ENCODE measurements around the gene MAPT. TPM values are rescaled to one million over a fixed set of nuclear protein-coding genes. Genes with fewer than 3 reads are reported as not detected.

The MAPT gene
- total RNA-seq, 1 experiment from 2014 or later, result 37.5 TPM

- ChIA-PET CTCF (no interaction called here), RAD21 (ENCODE audit: low non-redundant PET in 1 of 2, low total read pairs in 2 of 2, uncharacterized antibody in 2 of 2, unreplicated experiment in 2 of 2) (no interaction called here), POLR2A (no interaction called here)
- BruUV-seq (replicated peaks), result no TSS peak
- H3K27ac ChIP-seq (ENCODE audit: low read depth, low read length), result no peak overlapping the region
- no peaks in the 10 kb centered on the region for H4K20me1 ChIP-seq (ENCODE audit: insufficient read depth)
- no peaks in the 10 kb centered on the region for H3K79me2 ChIP-seq (ENCODE audit: insufficient read depth, low read length)
- no peaks in the 10 kb centered on the region for H3K36me3 ChIP-seq (ENCODE audit: control insufficient read depth in 1 of 2, insufficient read depth in 2 of 2, low read length in 2 of 2)
- ATAC-seq, result no peak
- no peak for DNase-seq (ENCODE audit: low read depth, low spot score)
- no peak overlapping the region for H3K9ac ChIP-seq (ENCODE audit: low read length)
- no peaks in the 10 kb centered on the region for H3K9me2 ChIP-seq (ENCODE audit: insufficient read depth)
- no peaks in the 10 kb centered on the region for H3K4me1 ChIP-seq (ENCODE audit: control insufficient read depth in 1 of 2, insufficient read depth in 2 of 2, low read length in 2 of 2)
- no peaks in the 10 kb centered on the region for H3K9me3 ChIP-seq (ENCODE audit: control insufficient read depth in 1 of 2, insufficient read depth in 1 of 2, low read depth in 1 of 2, low read length in 2 of 2)
- TF ChIP-seq TCF7L2 (IDR thresholded peaks at IDR 0.05; ENCODE audit: borderline replicate concordance, extremely low read depth, insufficient read depth, insufficient read length) (no peak), YY1 (IDR thresholded peaks at IDR 0.05; ENCODE audit: extremely low read depth, insufficient replicate concordance, low read depth, low read length) (no peak), JUND (IDR thresholded peaks at IDR 0.05) (no peak), ZNF274 (IDR thresholded peaks at IDR 0.05; ENCODE audit: low read depth, low read length) (no peak), CEBPB (IDR thresholded peaks at IDR 0.05; ENCODE audit: low read depth) (no peak), POLR2AphosphoS5 (IDR thresholded peaks at IDR 0.05; ENCODE audit: low read depth, low read length) (no peak), RAD21 (IDR thresholded peaks at IDR 0.05; ENCODE audit: low read depth) (no peak), POLR2A (IDR thresholded peaks at IDR 0.05; ENCODE audit: borderline replicate concordance, extremely low read depth, insufficient read depth, insufficient read length) (no peak), SIN3A (IDR thresholded peaks at IDR 0.05; ENCODE audit: low read depth) (no peak), ZBTB33 (IDR thresholded peaks at IDR 0.05; ENCODE audit: extremely low read depth, insufficient replicate concordance, low read length) (no peak), SRF (IDR thresholded peaks at IDR 0.05; ENCODE audit: low read depth) (no peak), FOSL1 (IDR thresholded peaks at IDR 0.05; ENCODE audit: low read depth) (no peak), SP1 (IDR thresholded peaks at IDR 0.05; ENCODE audit: low read depth) (no peak), EZH2phosphoT487 (IDR thresholded peaks at IDR 0.05; ENCODE audit: borderline replicate concordance) (no peak), ELF1 (IDR thresholded peaks at IDR 0.05; ENCODE audit: borderline replicate concordance, low read depth) (no peak), CTCF (IDR thresholded peaks at IDR 0.05 in 2 of 3, conservative IDR thresholded peaks at IDR 0.05 in 1 of 3; ENCODE audit: borderline replicate concordance in 1 of 3, insufficient read depth in 1 of 3, low read depth in 2 of 3, low read length in 2 of 3) (no peak)
- TF ChIP-seq, protein P1, sequence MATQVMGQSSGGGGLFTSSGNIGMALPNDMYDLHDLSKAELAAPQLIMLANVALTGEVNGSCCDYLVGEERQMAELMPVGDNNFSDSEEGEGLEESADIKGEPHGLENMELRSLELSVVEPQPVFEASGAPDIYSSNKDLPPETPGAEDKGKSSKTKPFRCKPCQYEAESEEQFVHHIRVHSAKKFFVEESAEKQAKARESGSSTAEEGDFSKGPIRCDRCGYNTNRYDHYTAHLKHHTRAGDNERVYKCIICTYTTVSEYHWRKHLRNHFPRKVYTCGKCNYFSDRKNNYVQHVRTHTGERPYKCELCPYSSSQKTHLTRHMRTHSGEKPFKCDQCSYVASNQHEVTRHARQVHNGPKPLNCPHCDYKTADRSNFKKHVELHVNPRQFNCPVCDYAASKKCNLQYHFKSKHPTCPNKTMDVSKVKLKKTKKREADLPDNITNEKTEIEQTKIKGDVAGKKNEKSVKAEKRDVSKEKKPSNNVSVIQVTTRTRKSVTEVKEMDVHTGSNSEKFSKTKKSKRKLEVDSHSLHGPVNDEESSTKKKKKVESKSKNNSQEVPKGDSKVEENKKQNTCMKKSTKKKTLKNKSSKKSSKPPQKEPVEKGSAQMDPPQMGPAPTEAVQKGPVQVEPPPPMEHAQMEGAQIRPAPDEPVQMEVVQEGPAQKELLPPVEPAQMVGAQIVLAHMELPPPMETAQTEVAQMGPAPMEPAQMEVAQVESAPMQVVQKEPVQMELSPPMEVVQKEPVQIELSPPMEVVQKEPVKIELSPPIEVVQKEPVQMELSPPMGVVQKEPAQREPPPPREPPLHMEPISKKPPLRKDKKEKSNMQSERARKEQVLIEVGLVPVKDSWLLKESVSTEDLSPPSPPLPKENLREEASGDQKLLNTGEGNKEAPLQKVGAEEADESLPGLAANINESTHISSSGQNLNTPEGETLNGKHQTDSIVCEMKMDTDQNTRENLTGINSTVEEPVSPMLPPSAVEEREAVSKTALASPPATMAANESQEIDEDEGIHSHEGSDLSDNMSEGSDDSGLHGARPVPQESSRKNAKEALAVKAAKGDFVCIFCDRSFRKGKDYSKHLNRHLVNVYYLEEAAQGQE (IDR thresholded peaks at IDR 0.05; ENCODE audit: low read depth), result no peak
- TF ChIP-seq, protein P2, sequence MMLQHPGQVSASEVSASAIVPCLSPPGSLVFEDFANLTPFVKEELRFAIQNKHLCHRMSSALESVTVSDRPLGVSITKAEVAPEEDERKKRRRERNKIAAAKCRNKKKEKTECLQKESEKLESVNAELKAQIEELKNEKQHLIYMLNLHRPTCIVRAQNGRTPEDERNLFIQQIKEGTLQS (IDR thresholded peaks at IDR 0.05), result no peak
- H3K4me3 ChIP-seq (replicated peaks in 1 of 2; ENCODE audit: low read depth in 1 of 2, low read length in 2 of 2), result no peak overlapping the region
- H3K4me2 ChIP-seq (ENCODE audit: low read length), result no peak overlapping the region
- intact Hi-C loops (cut with micrococcal nuclease), result no loop called here
- H2AFZ ChIP-seq (ENCODE audit: low read depth, low read length, poor library complexity, severe bottlenecking), result no peak overlapping the region
- H3K27me3 ChIP-seq (ENCODE audit: insufficient read depth, low read length), result no peaks in the 10 kb centered on the region
Observed at GRCh38 chr17:45983614-45984310, 89.4 kb downstream of the MAPT start.

Measured in HCT116 (cell line).